Measurements from ENCODE around the gene EXOC4. TPM values are rescaled to one million over a fixed set of nuclear protein-coding genes. Genes with fewer than 3 reads are reported as not detected.

Gene EXOC4
- total RNA-seq, 1 experiment from 2014 or later: 71.0 TPM

- DNase-seq (ENCODE audit: low read depth, low spot score): no peak
- no TSS peak for BruUV-seq (replicated peaks)
- CTCF ChIA-PET: no interaction called here
- intact Hi-C loops (cut with micrococcal nuclease; ENCODE audit: unreplicated experiment) (no loop called here), in situ Hi-C loops (cut with HindIII; ENCODE audit: low pct_unique_long_range_greater_than_20kb, low sequenced_read_pairs) (no loop called here)
- H3K27ac ChIP-seq (ENCODE audit: low read length): no peak overlapping the region
- no peaks in the 10 kb centered on the region for H3K27me3 ChIP-seq (ENCODE audit: control insufficient read depth, insufficient read depth, low read length)
- TF ChIP-seq POLR2AphosphoS5 (IDR thresholded peaks at IDR 0.05; ENCODE audit: low read depth, low read length): no peak
- TF ChIP-seq, protein P1, sequence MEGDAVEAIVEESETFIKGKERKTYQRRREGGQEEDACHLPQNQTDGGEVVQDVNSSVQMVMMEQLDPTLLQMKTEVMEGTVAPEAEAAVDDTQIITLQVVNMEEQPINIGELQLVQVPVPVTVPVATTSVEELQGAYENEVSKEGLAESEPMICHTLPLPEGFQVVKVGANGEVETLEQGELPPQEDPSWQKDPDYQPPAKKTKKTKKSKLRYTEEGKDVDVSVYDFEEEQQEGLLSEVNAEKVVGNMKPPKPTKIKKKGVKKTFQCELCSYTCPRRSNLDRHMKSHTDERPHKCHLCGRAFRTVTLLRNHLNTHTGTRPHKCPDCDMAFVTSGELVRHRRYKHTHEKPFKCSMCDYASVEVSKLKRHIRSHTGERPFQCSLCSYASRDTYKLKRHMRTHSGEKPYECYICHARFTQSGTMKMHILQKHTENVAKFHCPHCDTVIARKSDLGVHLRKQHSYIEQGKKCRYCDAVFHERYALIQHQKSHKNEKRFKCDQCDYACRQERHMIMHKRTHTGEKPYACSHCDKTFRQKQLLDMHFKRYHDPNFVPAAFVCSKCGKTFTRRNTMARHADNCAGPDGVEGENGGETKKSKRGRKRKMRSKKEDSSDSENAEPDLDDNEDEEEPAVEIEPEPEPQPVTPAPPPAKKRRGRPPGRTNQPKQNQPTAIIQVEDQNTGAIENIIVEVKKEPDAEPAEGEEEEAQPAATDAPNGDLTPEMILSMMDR (IDR thresholded peaks at IDR 0.05): no peak
- TF ChIP-seq SIN3A (IDR thresholded peaks at IDR 0.05; ENCODE audit: borderline replicate concordance, insufficient read depth, low read depth, low read length): no peak
- no peak for TF ChIP-seq TCF7L2 (IDR thresholded peaks at IDR 0.05; ENCODE audit: low read depth, low read length)
- TF ChIP-seq, protein P2, sequence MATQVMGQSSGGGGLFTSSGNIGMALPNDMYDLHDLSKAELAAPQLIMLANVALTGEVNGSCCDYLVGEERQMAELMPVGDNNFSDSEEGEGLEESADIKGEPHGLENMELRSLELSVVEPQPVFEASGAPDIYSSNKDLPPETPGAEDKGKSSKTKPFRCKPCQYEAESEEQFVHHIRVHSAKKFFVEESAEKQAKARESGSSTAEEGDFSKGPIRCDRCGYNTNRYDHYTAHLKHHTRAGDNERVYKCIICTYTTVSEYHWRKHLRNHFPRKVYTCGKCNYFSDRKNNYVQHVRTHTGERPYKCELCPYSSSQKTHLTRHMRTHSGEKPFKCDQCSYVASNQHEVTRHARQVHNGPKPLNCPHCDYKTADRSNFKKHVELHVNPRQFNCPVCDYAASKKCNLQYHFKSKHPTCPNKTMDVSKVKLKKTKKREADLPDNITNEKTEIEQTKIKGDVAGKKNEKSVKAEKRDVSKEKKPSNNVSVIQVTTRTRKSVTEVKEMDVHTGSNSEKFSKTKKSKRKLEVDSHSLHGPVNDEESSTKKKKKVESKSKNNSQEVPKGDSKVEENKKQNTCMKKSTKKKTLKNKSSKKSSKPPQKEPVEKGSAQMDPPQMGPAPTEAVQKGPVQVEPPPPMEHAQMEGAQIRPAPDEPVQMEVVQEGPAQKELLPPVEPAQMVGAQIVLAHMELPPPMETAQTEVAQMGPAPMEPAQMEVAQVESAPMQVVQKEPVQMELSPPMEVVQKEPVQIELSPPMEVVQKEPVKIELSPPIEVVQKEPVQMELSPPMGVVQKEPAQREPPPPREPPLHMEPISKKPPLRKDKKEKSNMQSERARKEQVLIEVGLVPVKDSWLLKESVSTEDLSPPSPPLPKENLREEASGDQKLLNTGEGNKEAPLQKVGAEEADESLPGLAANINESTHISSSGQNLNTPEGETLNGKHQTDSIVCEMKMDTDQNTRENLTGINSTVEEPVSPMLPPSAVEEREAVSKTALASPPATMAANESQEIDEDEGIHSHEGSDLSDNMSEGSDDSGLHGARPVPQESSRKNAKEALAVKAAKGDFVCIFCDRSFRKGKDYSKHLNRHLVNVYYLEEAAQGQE (IDR thresholded peaks at IDR 0.05; ENCODE audit: insufficient read depth in 1 of 2, low read depth in 2 of 2, low read length in 1 of 2): no peak
- no peak overlapping the region for H3K4me3 ChIP-seq (ENCODE audit: low read depth in 2 of 2, low read length in 2 of 2)
- no peaks in the 10 kb centered on the region for H3K9me3 ChIP-seq (ENCODE audit: control insufficient read depth, insufficient read depth, low read depth, low read length)
- ATAC-seq: no peak
- no peaks in the 10 kb centered on the region for H3K36me3 ChIP-seq (ENCODE audit: control insufficient read depth, insufficient read depth, low read length)
- no peaks in the 10 kb centered on the region for H3K4me1 ChIP-seq (ENCODE audit: control insufficient read depth, insufficient read depth, low read length)
- POLR2A ChIA-PET: no interaction called here
These were observed 657.9 kb downstream of the EXOC4 start for GRCh38 chr7:133910761-133911160.

DNA sequence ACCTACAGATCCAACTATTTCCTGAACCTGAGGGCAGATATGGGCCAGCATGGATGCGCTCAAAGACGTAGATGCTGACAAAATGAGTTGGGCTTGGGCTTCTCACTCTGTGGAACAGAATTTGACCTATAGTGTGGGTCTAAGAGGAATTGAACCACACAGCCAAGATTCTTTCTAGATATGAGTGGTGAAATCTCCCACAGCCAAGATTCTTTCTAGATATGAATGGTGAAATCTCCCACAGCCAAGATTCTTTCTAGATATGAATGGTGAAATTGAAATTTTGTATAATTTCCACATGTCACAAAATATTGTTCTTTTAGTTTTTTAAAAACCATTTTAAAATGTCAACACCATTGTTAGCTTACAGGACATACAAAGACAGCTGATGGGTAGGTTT, 658.8 kb downstream of the EXOC4 start:
- in situ Hi-C loops (cut with HindIII; ENCODE audit: low pct_unique_long_range_greater_than_20kb, low sequenced_read_pairs) (no loop called here), intact Hi-C loops (cut with micrococcal nuclease; ENCODE audit: unreplicated experiment) (no loop called here)
- DNase-seq (ENCODE audit: low read depth, low spot score) (no peak), ATAC-seq (no peak)
- H3K4me3 ChIP-seq (ENCODE audit: low read depth in 2 of 2, low read length in 2 of 2): no peak overlapping the region
- no peaks in the 10 kb centered on the region for H3K9me3 ChIP-seq (ENCODE audit: control insufficient read depth, insufficient read depth, low read depth, low read length)
- H3K27me3 ChIP-seq (ENCODE audit: control insufficient read depth, insufficient read depth, low read length): no peaks in the 10 kb centered on the region
- TF ChIP-seq POLR2AphosphoS5 (IDR thresholded peaks at IDR 0.05; ENCODE audit: low read depth, low read length) (no peak), TCF7L2 (IDR thresholded peaks at IDR 0.05; ENCODE audit: low read depth, low read length) (no peak), SIN3A (IDR thresholded peaks at IDR 0.05; ENCODE audit: borderline replicate concordance, insufficient read depth, low read depth, low read length) (no peak)
- TF ChIP-seq, protein P2 (IDR thresholded peaks at IDR 0.05; ENCODE audit: insufficient read depth in 1 of 2, low read depth in 2 of 2, low read length in 1 of 2): no peak
- TF ChIP-seq, protein P1 (IDR thresholded peaks at IDR 0.05): no peak
- no peak overlapping the region for H3K27ac ChIP-seq (ENCODE audit: low read length)
- H3K4me1 ChIP-seq (ENCODE audit: control insufficient read depth, insufficient read depth, low read length): no peaks in the 10 kb centered on the region
- POLR2A ChIA-PET: no interaction called here
- no peaks in the 10 kb centered on the region for H3K36me3 ChIP-seq (ENCODE audit: control insufficient read depth, insufficient read depth, low read length)
- BruUV-seq (replicated peaks): no TSS peak
- CTCF ChIA-PET: no interaction called here

Data from Panc1 (cell line).